WTC11 (cell line): ENCODE results near the gene GFOD1. TPM values are rescaled to one million over a fixed set of nuclear protein-coding genes. Genes with fewer than 3 reads are reported as not detected.

Experiments used
- ATAC-seq: fragments of 200-7000 bp; cut with Tn5 transposase; 2 replicates; pipeline ENCODE4 v1.10.0; 2021; ENCODE audit warnings: mild to moderate bottlenecking, moderate library complexity
- CTCF ChIA-PET: fragments of 300-600 bp; sonication (Branson Sonifier 250); formaldehyde crosslinking; loops from one replicate; lab custom pipeline; 2021; ENCODE audit warnings: antibody characterized with exemption; lab: Charles Lee
- POLR2A ChIA-PET: fragments of 350-600 bp; sonication (Branson Sonifier 250); formaldehyde crosslinking; loops from one replicate; lab custom pipeline; 2021; ENCODE audit warnings: antibody characterized with exemption; lab: Charles Lee
- DNase-seq: peaks from one replicate; pipeline ENCODE4 v3.0.0; 2021; ENCODE audit warnings: low spot score
- H3K27ac Mint-ChIP-seq: 2 replicates; pipeline ENCODE4 v1.8.0; 2021; ENCODE audit warnings: mixed read lengths
- H3K27me3 Mint-ChIP-seq: 2 replicates; pipeline ENCODE4 v1.8.0; 2021; ENCODE audit warnings: low read depth, mild to moderate bottlenecking, moderate library complexity, mixed read lengths
- H3K36me3 Mint-ChIP-seq: 2 replicates; pipeline ENCODE4 v1.8.0; 2021; ENCODE audit warnings: mixed read lengths
- H3K4me1 Mint-ChIP-seq: 2 replicates; pipeline ENCODE4 v1.8.0; 2022; ENCODE audit warnings: mixed read lengths
- H3K4me3 Mint-ChIP-seq: 2 replicates; pipeline ENCODE4 v1.8.0; 2021; ENCODE audit warnings: mild to moderate bottlenecking, moderate library complexity, mixed read lengths
- H3K9me3 Mint-ChIP-seq: 2 replicates; pipeline ENCODE4 v1.8.0; 2021; ENCODE audit warnings: mixed read lengths
- ATF6 ChIP-seq: sonication (generic); formaldehyde crosslinking; IDR thresholded peaks from 2 replicates; pipeline ENCODE4 v1.8.1; 2023; ENCODE audit warnings: mild to moderate bottlenecking, missing genetic modification reagents
- CTCF ChIP-seq: fragments of 200-600 bp; IDR thresholded peaks from 2 replicates; pipeline ENCODE4 v1.8.0; 2022; ENCODE audit warnings: antibody characterized with exemption
- EMX1 ChIP-seq: fragments of 250-450 bp; sonication (Bioruptor Pico); IDR thresholded peaks from 2 replicates; pipeline ENCODE4 v1.8.0; 2021; ENCODE audit warnings: mild to moderate bottlenecking
- ESRRA ChIP-seq: sonication (generic); formaldehyde crosslinking; IDR thresholded peaks from 2 replicates; pipeline ENCODE4 v1.8.1; 2022; ENCODE audit warnings: mild to moderate bottlenecking, missing genetic modification reagents, borderline replicate concordance
- FOXP1 ChIP-seq: sonication (generic); formaldehyde crosslinking; IDR thresholded peaks from 2 replicates; pipeline ENCODE4 v1.8.0; 2022; ENCODE audit warnings: missing genetic modification reagents, mild to moderate bottlenecking, moderate library complexity, borderline replicate concordance
- GRHL2 ChIP-seq: fragments of 250-450 bp; sonication (Bioruptor Pico); IDR thresholded peaks from 2 replicates; pipeline ENCODE4 v1.8.0; 2022; ENCODE audit warnings: mild to moderate bottlenecking, moderate library complexity; ENCODE audit not compliant: insufficient replicate concordance, severe bottlenecking
- MAX ChIP-seq: sonication (generic); formaldehyde crosslinking; IDR thresholded peaks from 2 replicates; pipeline ENCODE4 v1.8.0; 2022; ENCODE audit warnings: mild to moderate bottlenecking, missing genetic modification reagents
- RORB ChIP-seq: fragments of 250-450 bp; sonication (Bioruptor Pico); IDR thresholded peaks from 2 replicates; pipeline ENCODE4 v1.9.0; 2021; ENCODE audit warnings: mild to moderate bottlenecking
- TEAD4 ChIP-seq: sonication (generic); formaldehyde crosslinking; IDR thresholded peaks from 2 replicates; pipeline ENCODE4 v1.8.0; 2022; ENCODE audit warnings: mild to moderate bottlenecking, missing genetic modification reagents
- ZNF138 ChIP-seq: sonication (generic); formaldehyde crosslinking; conservative IDR thresholded peaks from 2 replicates; pipeline ENCODE4 v1.8.1; 2022; ENCODE audit warnings: mild to moderate bottlenecking, moderate library complexity, missing genetic modification reagents
- ZNF263 ChIP-seq: sonication (generic); formaldehyde crosslinking; IDR thresholded peaks from 2 replicates; pipeline ENCODE4 v1.8.1; 2022; ENCODE audit warnings: low read depth, mild to moderate bottlenecking, moderate library complexity, missing genetic modification reagents
- ZNF416 ChIP-seq: fragments of 250-450 bp; sonication (Bioruptor Pico); IDR thresholded peaks from 2 replicates; pipeline ENCODE4 v1.9.0; 2021; ENCODE audit warnings: mild to moderate bottlenecking, inconsistent platforms
- ZNF512 ChIP-seq: sonication (generic); formaldehyde crosslinking; IDR thresholded peaks from 2 replicates; pipeline ENCODE4 v1.8.1; 2022; ENCODE audit warnings: missing genetic modification reagents, borderline replicate concordance
- total RNA-seq: library from RNA; stranded (reverse); gene quantifications from 3 replicates; pipeline ENCODE4 v1.2.3, GENCODE V29; 2021
- TF ChIP-seq, protein P1 (sequence below): fragments of 250-450 bp; sonication (Bioruptor Pico); IDR thresholded peaks from 2 replicates; pipeline ENCODE4 v1.9.0; 2021; ENCODE audit warnings: mild to moderate bottlenecking
- TF ChIP-seq, protein P2 (sequence below): fragments of 250-450 bp; sonication (Bioruptor Pico); conservative IDR thresholded peaks from 2 replicates; pipeline ENCODE4 v1.9.0; 2021; ENCODE audit warnings: mild to moderate bottlenecking
- TF ChIP-seq, protein P3 (sequence below): fragments of 250-450 bp; sonication (Bioruptor Pico); IDR thresholded peaks from 2 replicates; pipeline ENCODE4 v1.9.0; 2021; ENCODE audit warnings: mild to moderate bottlenecking, borderline replicate concordance
- TF ChIP-seq, protein P4 (sequence below): sonication (generic); formaldehyde crosslinking; IDR thresholded peaks from 2 replicates; pipeline ENCODE4 v1.8.0; 2023; ENCODE audit warnings: mild to moderate bottlenecking, missing genetic modification reagents

The GFOD1 gene
- total RNA-seq, 1 experiment from 2014 or later: 8.5 TPM

- Mint-ChIP-seq H3K27me3 (no peaks in the 10 kb centered on the region), H3K27ac (no peak overlapping the region), H3K36me3 (no peaks in the 10 kb centered on the region), H3K4me1 (peaks cover 16% of the 10 kb centered on the region), H3K4me3 (no peak overlapping the region), H3K9me3 (peaks cover 6% of the 10 kb centered on the region; the same call in 1 of the 2 replicates)
- ChIA-PET CTCF (interaction anchor here (0.6 to 1.2 kb wide), 2 partner anchors 38 to 202 kb away, joined by 3 to 5 read pairs; partner anchors contain the start of gene SIRT5), POLR2A (interaction anchor here (0.6 to 1.6 kb wide), 2 partner anchors 8 to 439 kb away, joined by 3 to 4 read pairs; no protein-coding TSS in a partner anchor)
- no peak for DNase-seq
- ATAC-seq: no peak
- TF ChIP-seq FOXP1: no peak
- TF ChIP-seq EMX1 (CRISPR knock-in tag): no peak
- no peak for TF ChIP-seq ZNF416 (CRISPR knock-in tag)
- TF ChIP-seq, protein P1, sequence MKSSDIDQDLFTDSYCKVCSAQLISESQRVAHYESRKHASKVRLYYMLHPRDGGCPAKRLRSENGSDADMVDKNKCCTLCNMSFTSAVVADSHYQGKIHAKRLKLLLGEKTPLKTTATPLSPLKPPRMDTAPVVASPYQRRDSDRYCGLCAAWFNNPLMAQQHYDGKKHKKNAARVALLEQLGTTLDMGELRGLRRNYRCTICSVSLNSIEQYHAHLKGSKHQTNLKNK (CRISPR knock-in tag): no peak
- no peak for TF ChIP-seq RORB (CRISPR knock-in tag)
- TF ChIP-seq ESRRA (CRISPR knock-in tag): no peak
- no peak for TF ChIP-seq ZNF138 (CRISPR knock-in tag)
- TF ChIP-seq, protein P2, sequence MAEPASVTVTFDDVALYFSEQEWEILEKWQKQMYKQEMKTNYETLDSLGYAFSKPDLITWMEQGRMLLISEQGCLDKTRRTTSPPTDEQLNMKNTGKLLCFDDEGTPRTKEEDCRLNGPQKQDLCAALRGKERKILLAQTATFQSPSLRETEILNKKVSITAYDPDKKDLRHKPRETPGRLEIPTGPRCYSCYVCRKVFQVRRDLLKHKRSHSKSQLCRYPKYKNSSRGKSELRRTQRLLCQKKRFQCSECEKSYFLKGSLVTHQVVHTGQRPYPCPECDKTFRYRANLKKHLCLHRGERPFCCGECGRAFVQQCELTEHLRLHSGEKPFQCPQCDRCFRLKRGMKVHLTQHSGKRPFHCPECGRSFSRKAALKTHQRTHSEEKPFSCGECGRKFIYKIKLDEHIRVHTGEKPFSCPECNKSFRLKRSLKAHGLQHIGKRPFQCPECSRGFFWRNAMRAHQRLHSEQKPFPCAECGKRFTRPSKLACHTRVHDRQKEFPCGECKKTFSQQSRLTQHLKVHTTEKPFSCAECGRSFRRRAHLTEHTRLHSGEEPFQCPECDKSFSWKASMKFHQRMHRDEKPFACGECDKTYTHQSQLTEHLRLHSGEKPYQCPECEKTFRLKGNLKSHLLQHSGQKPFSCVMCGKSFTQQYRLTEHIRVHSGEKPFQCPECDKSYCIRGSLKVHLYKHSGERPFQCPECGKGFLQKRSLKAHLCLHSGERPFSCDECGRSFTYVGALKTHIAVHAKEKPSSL (CRISPR knock-in tag): no peak
- TF ChIP-seq ATF6: no peak
- TF ChIP-seq CTCF: no peak
- TF ChIP-seq GRHL2 (CRISPR knock-in tag): no peak
- TF ChIP-seq ZNF263: no peak
- TF ChIP-seq, protein P3, sequence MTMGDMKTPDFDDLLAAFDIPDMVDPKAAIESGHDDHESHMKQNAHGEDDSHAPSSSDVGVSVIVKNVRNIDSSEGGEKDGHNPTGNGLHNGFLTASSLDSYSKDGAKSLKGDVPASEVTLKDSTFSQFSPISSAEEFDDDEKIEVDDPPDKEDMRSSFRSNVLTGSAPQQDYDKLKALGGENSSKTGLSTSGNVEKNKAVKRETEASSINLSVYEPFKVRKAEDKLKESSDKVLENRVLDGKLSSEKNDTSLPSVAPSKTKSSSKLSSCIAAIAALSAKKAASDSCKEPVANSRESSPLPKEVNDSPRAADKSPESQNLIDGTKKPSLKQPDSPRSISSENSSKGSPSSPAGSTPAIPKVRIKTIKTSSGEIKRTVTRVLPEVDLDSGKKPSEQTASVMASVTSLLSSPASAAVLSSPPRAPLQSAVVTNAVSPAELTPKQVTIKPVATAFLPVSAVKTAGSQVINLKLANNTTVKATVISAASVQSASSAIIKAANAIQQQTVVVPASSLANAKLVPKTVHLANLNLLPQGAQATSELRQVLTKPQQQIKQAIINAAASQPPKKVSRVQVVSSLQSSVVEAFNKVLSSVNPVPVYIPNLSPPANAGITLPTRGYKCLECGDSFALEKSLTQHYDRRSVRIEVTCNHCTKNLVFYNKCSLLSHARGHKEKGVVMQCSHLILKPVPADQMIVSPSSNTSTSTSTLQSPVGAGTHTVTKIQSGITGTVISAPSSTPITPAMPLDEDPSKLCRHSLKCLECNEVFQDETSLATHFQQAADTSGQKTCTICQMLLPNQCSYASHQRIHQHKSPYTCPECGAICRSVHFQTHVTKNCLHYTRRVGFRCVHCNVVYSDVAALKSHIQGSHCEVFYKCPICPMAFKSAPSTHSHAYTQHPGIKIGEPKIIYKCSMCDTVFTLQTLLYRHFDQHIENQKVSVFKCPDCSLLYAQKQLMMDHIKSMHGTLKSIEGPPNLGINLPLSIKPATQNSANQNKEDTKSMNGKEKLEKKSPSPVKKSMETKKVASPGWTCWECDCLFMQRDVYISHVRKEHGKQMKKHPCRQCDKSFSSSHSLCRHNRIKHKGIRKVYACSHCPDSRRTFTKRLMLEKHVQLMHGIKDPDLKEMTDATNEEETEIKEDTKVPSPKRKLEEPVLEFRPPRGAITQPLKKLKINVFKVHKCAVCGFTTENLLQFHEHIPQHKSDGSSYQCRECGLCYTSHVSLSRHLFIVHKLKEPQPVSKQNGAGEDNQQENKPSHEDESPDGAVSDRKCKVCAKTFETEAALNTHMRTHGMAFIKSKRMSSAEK: no peak
- TF ChIP-seq MAX (CRISPR knock-in tag): no peak
- TF ChIP-seq TEAD4 (CRISPR knock-in tag): no peak
- TF ChIP-seq ZNF512: no peak
- TF ChIP-seq, protein P4, sequence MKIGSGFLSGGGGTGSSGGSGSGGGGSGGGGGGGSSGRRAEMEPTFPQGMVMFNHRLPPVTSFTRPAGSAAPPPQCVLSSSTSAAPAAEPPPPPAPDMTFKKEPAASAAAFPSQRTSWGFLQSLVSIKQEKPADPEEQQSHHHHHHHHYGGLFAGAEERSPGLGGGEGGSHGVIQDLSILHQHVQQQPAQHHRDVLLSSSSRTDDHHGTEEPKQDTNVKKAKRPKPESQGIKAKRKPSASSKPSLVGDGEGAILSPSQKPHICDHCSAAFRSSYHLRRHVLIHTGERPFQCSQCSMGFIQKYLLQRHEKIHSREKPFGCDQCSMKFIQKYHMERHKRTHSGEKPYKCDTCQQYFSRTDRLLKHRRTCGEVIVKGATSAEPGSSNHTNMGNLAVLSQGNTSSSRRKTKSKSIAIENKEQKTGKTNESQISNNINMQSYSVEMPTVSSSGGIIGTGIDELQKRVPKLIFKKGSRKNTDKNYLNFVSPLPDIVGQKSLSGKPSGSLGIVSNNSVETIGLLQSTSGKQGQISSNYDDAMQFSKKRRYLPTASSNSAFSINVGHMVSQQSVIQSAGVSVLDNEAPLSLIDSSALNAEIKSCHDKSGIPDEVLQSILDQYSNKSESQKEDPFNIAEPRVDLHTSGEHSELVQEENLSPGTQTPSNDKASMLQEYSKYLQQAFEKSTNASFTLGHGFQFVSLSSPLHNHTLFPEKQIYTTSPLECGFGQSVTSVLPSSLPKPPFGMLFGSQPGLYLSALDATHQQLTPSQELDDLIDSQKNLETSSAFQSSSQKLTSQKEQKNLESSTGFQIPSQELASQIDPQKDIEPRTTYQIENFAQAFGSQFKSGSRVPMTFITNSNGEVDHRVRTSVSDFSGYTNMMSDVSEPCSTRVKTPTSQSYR (CRISPR knock-in tag): no peak
Observed at GRCh38 chr6:13372688-13373487, 114.5 kb downstream of the GFOD1 start.
